ENCODE data around the gene MAMSTR. TPM values are rescaled to one million over a fixed set of nuclear protein-coding genes. Genes with fewer than 3 reads are reported as not detected.

Gene MAMSTR
- total and polyA plus RNA-seq, 8 donors = 1.3 to 5.2 (median 4.5) TPM

DNA sequence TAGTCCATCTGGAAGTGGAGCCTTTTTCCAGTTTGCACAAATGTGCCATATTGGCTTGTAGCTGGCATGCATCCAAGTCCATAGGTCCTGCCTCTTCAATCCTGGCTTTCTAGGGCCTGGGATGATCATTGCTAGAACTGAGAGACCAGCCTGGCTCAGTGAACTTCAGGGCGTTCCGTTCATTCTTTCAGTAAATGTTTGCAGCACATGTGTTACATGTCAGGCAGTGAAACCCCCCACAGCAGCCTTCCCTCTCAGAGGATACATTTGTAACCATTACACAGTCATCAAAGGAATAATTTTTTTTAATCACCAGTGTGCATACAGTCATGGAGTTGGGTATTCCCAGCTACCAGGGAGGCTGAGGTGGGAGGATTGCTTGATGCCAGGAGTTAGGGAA, 14.1 kb downstream of the MAMSTR start:
- Histone ChIP-seq H3K27me3 (no peaks in the 10 kb centered on the region), H3K9me3 (no peaks in the 10 kb centered on the region), H3K4me1 (no peaks in the 10 kb centered on the region), H3K27ac (no peak overlapping the region), H3K36me3 (no peaks in the 10 kb centered on the region), H3K4me3 (no peak overlapping the region)
- intact Hi-C loops (cut with DNase I) = no loop called here
- no peak for ATAC-seq
- no peak for DNase-seq
- TF ChIP-seq, protein P1, sequence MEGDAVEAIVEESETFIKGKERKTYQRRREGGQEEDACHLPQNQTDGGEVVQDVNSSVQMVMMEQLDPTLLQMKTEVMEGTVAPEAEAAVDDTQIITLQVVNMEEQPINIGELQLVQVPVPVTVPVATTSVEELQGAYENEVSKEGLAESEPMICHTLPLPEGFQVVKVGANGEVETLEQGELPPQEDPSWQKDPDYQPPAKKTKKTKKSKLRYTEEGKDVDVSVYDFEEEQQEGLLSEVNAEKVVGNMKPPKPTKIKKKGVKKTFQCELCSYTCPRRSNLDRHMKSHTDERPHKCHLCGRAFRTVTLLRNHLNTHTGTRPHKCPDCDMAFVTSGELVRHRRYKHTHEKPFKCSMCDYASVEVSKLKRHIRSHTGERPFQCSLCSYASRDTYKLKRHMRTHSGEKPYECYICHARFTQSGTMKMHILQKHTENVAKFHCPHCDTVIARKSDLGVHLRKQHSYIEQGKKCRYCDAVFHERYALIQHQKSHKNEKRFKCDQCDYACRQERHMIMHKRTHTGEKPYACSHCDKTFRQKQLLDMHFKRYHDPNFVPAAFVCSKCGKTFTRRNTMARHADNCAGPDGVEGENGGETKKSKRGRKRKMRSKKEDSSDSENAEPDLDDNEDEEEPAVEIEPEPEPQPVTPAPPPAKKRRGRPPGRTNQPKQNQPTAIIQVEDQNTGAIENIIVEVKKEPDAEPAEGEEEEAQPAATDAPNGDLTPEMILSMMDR (IDR thresholded peaks at IDR 0.05) = no peak

DNA sequence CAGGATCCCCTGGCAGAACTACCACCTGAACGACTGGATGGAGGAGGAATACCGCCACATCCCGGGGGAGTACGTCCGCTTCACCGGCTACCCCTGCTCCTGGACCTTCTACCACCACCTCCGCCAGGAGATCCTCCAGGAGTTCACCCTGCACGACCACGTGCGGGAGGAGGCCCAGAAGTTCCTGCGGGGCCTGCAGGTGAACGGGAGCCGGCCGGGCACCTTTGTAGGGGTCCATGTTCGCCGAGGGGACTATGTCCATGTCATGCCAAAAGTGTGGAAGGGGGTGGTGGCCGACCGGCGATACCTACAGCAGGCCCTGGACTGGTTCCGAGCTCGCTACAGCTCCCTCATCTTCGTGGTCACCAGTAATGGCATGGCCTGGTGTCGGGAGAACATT, 16.2 kb downstream of the MAMSTR start:
- Histone ChIP-seq H3K36me3 (no peaks in the 10 kb centered on the region), H3K4me3 (no peak overlapping the region), H3K27ac (no peak overlapping the region), H3K9me3 (no peaks in the 10 kb centered on the region), H3K27me3 (no peaks in the 10 kb centered on the region), H3K4me1 (peaks cover 0 to 3% of the 10 kb centered on the region in 2 donors)
- ATAC-seq = no peak
- DNase-seq = peak in 1 of 4 donors; percentile 51
- intact Hi-C loops (cut with DNase I) = no loop called here
- TF ChIP-seq, protein P1 (IDR thresholded peaks at IDR 0.05) = no peak

DNA sequence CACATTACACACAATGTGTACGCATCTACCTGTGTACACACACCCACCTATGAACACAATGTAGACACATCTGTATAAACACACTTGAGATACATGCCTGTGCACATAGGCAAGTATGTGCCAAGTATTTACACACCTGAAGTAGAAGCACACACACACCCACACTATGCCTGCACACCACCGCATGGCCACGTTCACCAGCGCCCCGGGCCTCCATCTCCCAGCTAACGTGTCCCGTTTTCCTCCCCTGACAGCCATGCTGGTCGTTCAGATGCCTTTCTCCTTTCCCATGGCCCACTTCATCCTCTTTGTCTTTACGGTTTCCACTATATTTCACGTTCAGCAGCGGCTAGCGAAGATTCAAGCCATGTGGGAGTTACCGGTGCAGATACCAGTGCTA, 16.8 kb downstream of the MAMSTR start:
- H3K4me1 ChIP-seq = peaks cover 0 to 5% of the 10 kb centered on the region in 2 donors
- H3K27me3 ChIP-seq = peaks cover 0 to 2% of the 10 kb centered on the region in 2 donors
- intact Hi-C loops (cut with DNase I) = no loop called here
- no peak overlapping the region for H3K27ac ChIP-seq
- no peaks in the 10 kb centered on the region for H3K9me3 ChIP-seq
- H3K36me3 ChIP-seq = no peaks in the 10 kb centered on the region
- no peak for ATAC-seq
- peak in 1 of 4 donors; percentile 23 for DNase-seq
- no peak overlapping the region for H3K4me3 ChIP-seq
- TF ChIP-seq, protein P1 (IDR thresholded peaks at IDR 0.05) = no peak

DNA sequence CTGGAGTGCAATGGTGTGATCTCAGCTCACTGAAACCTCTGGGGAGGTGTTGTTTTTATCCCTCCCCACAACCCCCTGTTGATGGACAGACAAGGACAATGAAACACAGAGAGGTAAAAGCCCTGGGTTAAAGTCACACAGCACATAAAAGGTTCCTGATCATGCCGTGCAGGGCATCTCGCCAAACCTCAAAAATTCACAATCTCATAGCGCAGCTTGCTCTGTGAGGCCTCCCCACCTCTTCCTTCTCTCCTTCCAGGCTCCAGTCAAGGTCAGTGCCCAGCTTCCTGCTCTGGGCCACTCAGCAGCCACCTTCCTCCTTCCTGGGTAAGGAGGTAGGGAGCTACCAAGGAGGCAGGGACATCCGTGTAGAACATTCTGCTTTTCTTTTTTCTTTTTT, 21.5 kb downstream of the MAMSTR start:
- ATAC-seq (peak; percentile 72), DNase-seq (no peak)
- TF ChIP-seq, protein P1 (IDR thresholded peaks at IDR 0.05) = no peak
- Histone ChIP-seq H3K9me3 (no peaks in the 10 kb centered on the region), H3K4me1 (peaks cover 0 to 15% of the 10 kb centered on the region in 2 donors), H3K27me3 (peaks cover 0 to 27% of the 10 kb centered on the region in 2 donors), H3K36me3 (no peaks in the 10 kb centered on the region), H3K4me3 (no peak overlapping the region), H3K27ac (no peak overlapping the region)
- intact Hi-C loops (cut with DNase I) = no loop called here

DNA sequence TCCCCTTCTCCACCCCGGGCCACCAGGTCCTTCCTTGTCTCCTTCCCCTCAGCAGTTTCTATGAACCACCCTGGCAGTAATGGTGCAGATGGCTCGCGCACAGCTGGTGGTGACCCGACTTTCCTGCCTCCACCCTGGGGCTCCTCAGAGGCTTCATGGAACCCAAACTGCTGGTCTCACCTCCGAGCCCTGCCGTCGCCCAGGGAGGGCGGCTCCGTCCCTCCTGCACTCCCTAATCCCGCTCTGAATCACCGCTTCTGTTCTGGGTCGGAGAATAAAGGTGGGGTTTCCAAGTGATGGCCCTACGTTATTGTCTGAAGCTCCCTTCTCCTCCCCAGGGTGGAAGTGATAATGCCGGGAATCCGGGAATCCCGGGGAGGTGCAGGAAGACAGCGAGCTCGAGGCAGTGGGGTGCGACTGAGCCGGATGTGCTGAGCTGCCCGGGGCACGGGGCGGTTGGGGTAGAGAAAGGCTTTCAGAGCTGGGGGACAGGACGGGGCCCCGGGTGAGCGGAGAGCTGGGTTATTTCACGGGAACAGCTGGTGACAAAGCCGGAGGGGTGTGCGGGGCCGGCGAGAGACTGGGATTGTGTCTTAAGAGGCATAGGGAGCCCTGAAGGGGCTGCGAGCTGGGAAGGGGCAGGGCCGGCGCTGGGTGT, 23.0 kb downstream of the MAMSTR start:
- Histone ChIP-seq H3K27me3 (peaks cover 0 to 27% of the 10 kb centered on the region in 2 donors), H3K27ac (peak overlapping the region in 1 of 2 donors; percentile 64), H3K4me3 (peak overlapping the region in 1 of 2 donors; percentile 14), H3K4me1 (peaks cover 0 to 15% of the 10 kb centered on the region in 2 donors), H3K36me3 (no peaks in the 10 kb centered on the region), H3K9me3 (no peaks in the 10 kb centered on the region)
- TF ChIP-seq, protein P1 (IDR thresholded peaks at IDR 0.05) = no peak
- intact Hi-C loops (cut with DNase I) = no loop called here
- DNase-seq (no peak), ATAC-seq (peak; percentile 61)
